Aorta (tissue), 5 donors: Measurements from ENCODE around the gene HLA-DMB. TPM values are rescaled to one million over a fixed set of nuclear protein-coding genes. Genes with fewer than 3 reads are reported as not detected.

ENCODE experiments used
- ATAC-seq: fragments of 200-7000 bp; cut with Tn5 transposase; one replicate; pipeline ENCODE4 v1.9.1; 2022; ENCODE audit warnings: moderate library complexity; ENCODE audit not compliant: low FRiP score
- DNase-seq, 2 donors: peaks; one replicate each; pipeline ENCODE4 v3.0.0-alpha.2; 2020
- H3K27ac ChIP-seq, 2 donors: one replicate each; pipeline ENCODE4 v1.5.1; 2013; ENCODE audit warnings: low read length in 2 of 2, mild to moderate bottlenecking in 2 of 2, moderate library complexity in 2 of 2, control low read depth in 1 of 2, inconsistent platforms in 1 of 2, low read depth in 1 of 2
- H3K27me3 ChIP-seq, 2 donors: one replicate each; pipeline ENCODE4 v1.6.1; 2013; ENCODE audit warnings: control low read depth in 1 of 2, low read length in 1 of 2, mild to moderate bottlenecking in 1 of 2, moderate library complexity in 1 of 2; ENCODE audit not compliant: insufficient read depth in 2 of 2, control insufficient read depth in 1 of 2
- H3K36me3 ChIP-seq, 2 donors: one replicate each; pipeline ENCODE4 v1.6.1; 2013; ENCODE audit warnings: control low read depth in 1 of 2, low read length in 1 of 2, mild to moderate bottlenecking in 1 of 2; ENCODE audit not compliant: insufficient read depth in 2 of 2, control insufficient read depth in 1 of 2
- H3K4me1 ChIP-seq, 2 donors: one replicate each; pipeline ENCODE4 v1.6.1; 2013; ENCODE audit warnings: low read length in 2 of 2, control low read depth in 1 of 2, mild to moderate bottlenecking in 1 of 2, moderate library complexity in 1 of 2; ENCODE audit not compliant: insufficient read depth in 2 of 2, control insufficient read depth in 1 of 2
- H3K4me3 ChIP-seq, 2 donors: one replicate each; pipeline ENCODE4 v1.5.1; 2013; ENCODE audit warnings: low read length in 2 of 2, control low read depth in 1 of 2, mild to moderate bottlenecking in 1 of 2
- H3K9me3 ChIP-seq: one replicate; pipeline ENCODE4 v1.6.1; 2013; ENCODE audit warnings: mild to moderate bottlenecking, low read length; ENCODE audit not compliant: control insufficient read depth
- WGBS, 2 donors: extraction: QIAGEN DNeasy Blood & Tissue Kit; methylation state at CpG; one replicate each; pipeline ENCODE4 v1.1.7; 2013; 5-methylcytosine and 5-hydroxymethylcytosine counted together
- intact Hi-C, 2 donors: fragments of 100-400 bp; cut with DNase I; formaldehyde crosslinking; loops; one replicate each; pipeline versions ENCODE4 v1.14.2 to v1.15.0; 2022
- polyA plus RNA-seq, 2 donors: library from polyadenylated mRNA; stranded (reverse); fragments of 200-250 nt; gene quantifications; one replicate each; pipeline ENCODE4 v1.2.3, GENCODE V29; 2013
- total RNA-seq, 2 donors: library from RNA; stranded (reverse); fragmentation: NEBNext Ultra II Directional; extraction: Animal tissue kit (Norgen Biotek cat#: 25700); gene quantifications; one replicate each; pipeline ENCODE4 v1.2.1, GENCODE V29; 2021
- donor health status: healthy with polysubstance abuse.
- donor health status: Bipolar disorder and iron deficiency.
- donor health status: DM: no; HTN: no; CAD: no.
- donor health status: DM: no; HTN: no; CAD: no.
- donor health status: DM: yes; HTN: yes; CAD: no.

Gene HLA-DMB
- total and polyA plus RNA-seq, 4 donors, result 3.6 to 73.1 (median 27.9) TPM

DNA sequence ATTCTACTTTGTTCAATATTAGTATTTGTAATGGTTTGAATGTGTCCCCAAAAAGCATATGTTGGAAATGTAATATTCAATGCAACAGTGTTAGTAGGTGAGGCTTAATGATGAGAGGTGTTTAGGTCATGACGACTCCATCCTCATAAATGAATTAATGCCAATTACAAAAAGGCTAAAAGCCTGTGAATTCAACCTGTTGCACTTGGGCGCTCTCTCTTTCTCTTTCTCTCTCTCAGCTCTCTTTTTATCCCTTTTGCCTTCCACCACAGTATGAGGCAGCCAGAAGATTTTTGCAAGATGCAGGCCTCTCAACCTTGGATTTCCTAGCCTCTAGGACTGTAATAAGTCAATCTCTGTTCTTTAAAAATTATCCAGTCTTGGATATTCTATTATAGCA is 52.3 kb downstream of the HLA-DMB start:
- no peaks in the 10 kb centered on the region for H3K36me3 ChIP-seq
- intact Hi-C loops, result no loop called here
- WGBS, 2 donors, result 94 to 96% methylated on average over 2 of the region's 2 CpGs
- no peaks in the 10 kb centered on the region for H3K9me3 ChIP-seq
- no peaks in the 10 kb centered on the region for H3K27me3 ChIP-seq
- DNase-seq (no peak), ATAC-seq (no peak)
- H3K27ac ChIP-seq, result no peak overlapping the region
- no peak overlapping the region for H3K4me3 ChIP-seq
- H3K4me1 ChIP-seq, result no peaks in the 10 kb centered on the region

DNA sequence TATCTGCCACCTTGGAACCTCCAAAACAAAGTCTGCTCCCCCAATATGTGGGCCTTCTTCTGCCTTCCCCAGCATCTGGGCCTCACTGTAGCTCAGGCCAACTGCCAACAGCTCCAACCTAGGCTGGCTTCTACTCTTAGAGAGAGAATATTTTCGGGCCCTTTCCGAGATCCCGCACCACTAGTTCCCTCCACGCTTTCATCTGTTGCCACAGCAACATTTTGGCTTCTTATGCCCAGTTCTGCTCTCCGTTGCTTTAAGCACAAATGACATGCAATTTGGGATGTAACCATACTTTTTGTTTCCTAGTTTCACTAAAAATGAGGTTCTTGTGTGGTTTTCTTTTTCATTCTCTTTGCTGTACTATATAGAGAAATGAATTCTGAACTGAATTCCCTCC is 53.2 kb downstream of the HLA-DMB start:
- H3K27me3 ChIP-seq, result no peaks in the 10 kb centered on the region
- WGBS, 2 donors, result 71 to 77% methylated on average over 5 of the region's 5 CpGs
- ATAC-seq (no peak), DNase-seq (no peak)
- H3K27ac ChIP-seq, result no peak overlapping the region
- intact Hi-C loops, result loop anchor here in 1 of 2 donors (2.0 kb wide), 1 partner anchor 97 kb away; no protein-coding TSS in a partner anchor
- H3K36me3 ChIP-seq, result no peaks in the 10 kb centered on the region
- H3K4me3 ChIP-seq, result no peak overlapping the region
- no peaks in the 10 kb centered on the region for H3K9me3 ChIP-seq
- H3K4me1 ChIP-seq, result no peaks in the 10 kb centered on the region

DNA sequence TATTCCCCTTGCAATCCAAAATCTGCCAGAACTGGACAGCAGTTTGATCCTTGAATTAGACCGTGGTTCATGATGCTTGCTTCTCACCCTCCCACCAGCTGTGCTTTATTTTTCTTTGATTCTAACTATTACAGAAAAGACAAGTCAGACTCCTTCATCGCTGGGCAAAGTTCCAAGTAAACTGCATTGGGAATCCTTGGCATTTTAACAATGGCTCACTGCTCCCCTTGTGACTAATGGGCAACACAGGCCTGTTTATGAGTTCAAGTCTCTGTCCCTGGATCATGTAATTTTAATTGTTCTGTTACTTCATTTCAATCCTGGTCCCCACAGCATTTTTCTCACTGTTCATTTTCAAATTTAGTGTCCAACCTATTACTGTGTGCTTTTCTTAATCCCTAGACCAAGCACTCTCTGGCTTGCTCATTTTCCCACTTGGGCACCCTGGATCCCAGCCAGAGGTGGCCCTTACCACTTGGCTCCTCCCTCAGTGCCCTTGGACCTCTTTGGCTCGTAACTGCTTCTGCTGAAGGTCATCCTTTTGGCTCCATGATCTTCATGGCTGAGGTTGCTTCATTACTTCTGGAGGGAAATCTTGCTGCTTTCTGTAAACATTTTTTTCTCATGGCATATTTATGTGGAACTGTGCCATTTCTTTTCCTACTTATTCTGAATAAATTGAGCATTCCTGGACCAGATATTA is 54.0 kb downstream of the HLA-DMB start:
- WGBS, 2 donors, result 58 to 59% methylated on average over 3 of the region's 3 CpGs
- Histone ChIP-seq H3K4me1 (no peaks in the 10 kb centered on the region), H3K4me3 (no peak overlapping the region), H3K9me3 (no peaks in the 10 kb centered on the region), H3K27ac (no peak overlapping the region), H3K36me3 (no peaks in the 10 kb centered on the region), H3K27me3 (no peaks in the 10 kb centered on the region)
- no peak for DNase-seq
- no peak for ATAC-seq
- intact Hi-C loops, result loop anchor here in 1 of 2 donors (2.0 kb wide), 1 partner anchor 98 kb away; no protein-coding TSS in a partner anchor

DNA sequence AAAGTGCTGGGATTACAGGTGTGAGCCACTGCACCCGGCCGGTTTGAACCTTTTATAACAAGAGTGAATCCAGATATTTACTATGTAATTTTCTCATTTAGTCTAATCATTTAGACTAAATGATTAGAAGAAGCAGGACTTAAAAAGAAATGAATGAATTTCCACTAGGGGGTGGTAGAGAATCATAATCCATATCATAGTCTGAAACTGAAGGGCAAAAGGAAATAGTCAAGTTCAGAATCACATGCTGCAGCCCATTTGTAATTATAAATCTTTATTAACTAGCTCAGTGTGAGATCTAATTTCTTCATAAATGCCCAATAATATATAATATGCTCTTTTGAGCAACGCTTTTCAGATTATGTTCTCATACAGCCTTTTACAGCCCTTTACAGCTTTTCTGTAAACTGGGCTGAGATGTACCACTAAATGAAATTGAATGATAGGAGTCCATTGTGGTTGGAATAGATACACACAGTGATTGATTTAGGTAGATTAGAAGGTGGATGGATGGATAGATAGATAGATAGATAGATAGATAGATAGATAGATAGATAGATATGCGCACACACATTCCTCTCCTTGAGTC is 55.0 kb downstream of the HLA-DMB start:
- DNase-seq (no peak), ATAC-seq (peak; percentile 69)
- WGBS, 2 donors, result 52 to 58% methylated on average over 4 of the region's 4 CpGs
- intact Hi-C loops, result loop anchor here (1.0 to 2.0 kb wide), 2 partner anchors 99 to 100 kb away; no protein-coding TSS in a partner anchor
- Histone ChIP-seq H3K36me3 (no peaks in the 10 kb centered on the region), H3K4me1 (no peaks in the 10 kb centered on the region), H3K4me3 (no peak overlapping the region), H3K27ac (no peak overlapping the region), H3K27me3 (no peaks in the 10 kb centered on the region), H3K9me3 (no peaks in the 10 kb centered on the region)

Other genes with a start within 250 kb of the HLA-DMB start
- gene HLA-DQA2, start 199.6 kb downstream of the HLA-DMB start, total RNA-seq, result 10 to 100 TPM in 1 of 2 donors, 1 to 10 TPM in 1; 2.2 to 18.5 TPM
- gene HLA-DQA2, start 199.6 kb downstream of the HLA-DMB start, polyA plus RNA-seq, result not detected
- gene HLA-DQB2, start 177.5 kb downstream of the HLA-DMB start, total RNA-seq, result 10 to 100 TPM in 1 of 2 donors, 1 to 10 TPM in 1; 2.3 to 18.1 TPM
- not detected for gene HLA-DQB2, start 177.5 kb downstream of the HLA-DMB start, polyA plus RNA-seq
- 1 to 10 TPM in 1 of 2 donors, under 1 TPM in 1; 0.62 to 2.8 TPM for gene HLA-DOB, start 124.0 kb downstream of the HLA-DMB start, total RNA-seq
- under 1 TPM in 1 of 2 donors, not detected in 1; 0.26 TPM for gene HLA-DOB, start 124.0 kb downstream of the HLA-DMB start, polyA plus RNA-seq
- 10 to 100 TPM; 26.5 to 48.1 TPM for gene TAP2, start 102.3 kb downstream of the HLA-DMB start, total RNA-seq
- gene TAP2, start 102.3 kb downstream of the HLA-DMB start, polyA plus RNA-seq, result 10 to 100 TPM in 1 of 2 donors, 1 to 10 TPM in 1; 2.5 to 25.6 TPM
- gene PSMB8, start 97.0 kb downstream of the HLA-DMB start, total RNA-seq, result 10 to 100 TPM; 40.8 to 58.4 TPM
- gene PSMB8, start 97.0 kb downstream of the HLA-DMB start, polyA plus RNA-seq, result 10 to 100 TPM; 59.6 to 69.7 TPM
- 10 to 100 TPM; 39.4 to 42.1 TPM for gene TAP1, start 87.3 kb downstream of the HLA-DMB start, total RNA-seq
- 10 to 100 TPM; 14.4 to 48.3 TPM for gene TAP1, start 87.3 kb downstream of the HLA-DMB start, polyA plus RNA-seq
- gene PSMB9, start 86.8 kb downstream of the HLA-DMB start, total RNA-seq, result 10 to 100 TPM; 24.9 to 42.8 TPM
- gene PSMB9, start 86.8 kb downstream of the HLA-DMB start, polyA plus RNA-seq, result 10 to 100 TPM; 27.9 to 38.8 TPM
- 100 to 1,000 TPM in 1 of 2 donors, 10 to 100 TPM in 1; 36.9 to 109 TPM for gene HLA-DMA, start 12.1 kb upstream of the HLA-DMB start, total RNA-seq
- gene HLA-DMA, start 12.1 kb upstream of the HLA-DMB start, polyA plus RNA-seq, result 10 to 100 TPM in 1 of 2 donors, 1 to 10 TPM in 1; 9.8 to 33.3 TPM
- gene BRD2, start 27.6 kb upstream of the HLA-DMB start, total RNA-seq, result 100 to 1,000 TPM; 166 to 181 TPM
- gene BRD2, start 27.6 kb upstream of the HLA-DMB start, polyA plus RNA-seq, result 100 to 1,000 TPM in 1 of 2 donors, 10 to 100 TPM in 1; 71.0 to 145 TPM
- gene HLA-DOA, start 68.6 kb upstream of the HLA-DMB start, total RNA-seq, result 10 to 100 TPM; 10.4 to 16.7 TPM
- gene HLA-DOA, start 68.6 kb upstream of the HLA-DMB start, polyA plus RNA-seq, result 1 to 10 TPM in 1 of 2 donors, under 1 TPM in 1; 0.28 to 2.8 TPM
- 100 to 1,000 TPM; 122 to 203 TPM for gene HLA-DPA1, start 132.6 kb upstream of the HLA-DMB start, total RNA-seq
- gene HLA-DPA1, start 132.6 kb upstream of the HLA-DMB start, polyA plus RNA-seq, result 10 to 100 TPM; 18.6 to 74.9 TPM
- gene HLA-DPB1, start 135.0 kb upstream of the HLA-DMB start, total RNA-seq, result 100 to 1,000 TPM in 1 of 2 donors, 10 to 100 TPM in 1; 98.9 to 215 TPM
- 100 to 1,000 TPM in 1 of 2 donors, 10 to 100 TPM in 1; 45.4 to 113 TPM for gene HLA-DPB1, start 135.0 kb upstream of the HLA-DMB start, polyA plus RNA-seq